Omental fat pad (tissue), 4 donors: ENCODE data around the gene LRFN5. TPM values are rescaled to one million over a fixed set of nuclear protein-coding genes. Genes with fewer than 3 reads are reported as not detected.
"Not testable (repeated sequence)": the region's sequence is repeated elsewhere in the genome, so short reads cannot be mapped to it uniquely, and the experiment has no call there.

Source experiments
- ATAC-seq: fragments of 150-250 bp; one replicate; pipeline ENCODE4 v1.9.1; 2016; ENCODE audit warnings: mild to moderate bottlenecking, moderate library complexity; ENCODE audit not compliant: low FRiP score
- DNase-seq: peaks from one replicate; pipeline ENCODE4 v3.0.0-alpha.2; 2019; ENCODE audit warnings: low spot score
- CTCF ChIP-seq, 3 donors: fragments of 450-650 bp; IDR thresholded peaks; one replicate each; pipeline ENCODE4 v1.5.1; 2016 to 2017; ENCODE audit warnings: antibody characterized with exemption in 3 of 3, mild to moderate bottlenecking in 3 of 3, moderate library complexity in 2 of 3
- total RNA-seq, 4 donors: library from RNA; depleted of rRNA; stranded (reverse); fragments of >200 nt; gene quantifications; one replicate each; pipeline ENCODE4 v1.1.0, GENCODE V29; 2016

LRFN5 gene
- total RNA-seq, 4 donors from 2014 or later = 2.4 to 7.3 (median 6.0) TPM

- no peak for ATAC-seq
- DNase-seq = no peak
- TF ChIP-seq CTCF (IDR thresholded peaks at IDR 0.05) = no peak
These were observed 292.7 kb downstream of the LRFN5 start for GRCh38 chr14:41899416-41899815.

- no peak for ATAC-seq
- TF ChIP-seq CTCF (IDR thresholded peaks at IDR 0.05) = no peak
- DNase-seq = no peak
These were observed 294.0 kb downstream of the LRFN5 start for GRCh38 chr14:41900644-41901043.

- DNase-seq (no peak), ATAC-seq (no peak)
- no peak for TF ChIP-seq CTCF (IDR thresholded peaks at IDR 0.05)
These were observed 294.4 kb downstream of the LRFN5 start for GRCh38 chr14:41901089-41901488.

GRCh38 chr14:41905394-41905964 lies 298.8 kb downstream of the LRFN5 start:
- TF ChIP-seq CTCF (IDR thresholded peaks at IDR 0.05) = no peak
- no peak for ATAC-seq

GRCh38 chr14:41911155-41911554 lies 304.5 kb downstream of the LRFN5 start:
- ATAC-seq, DNase-seq: not testable (repeated sequence)

More at GRCh38 chr14:41905394-41905964, 298.8 kb downstream of the LRFN5 start:
- no peak for DNase-seq

GRCh38 chr14:41913398-41913797 lies 306.7 kb downstream of the LRFN5 start:
- DNase-seq = no peak
- TF ChIP-seq CTCF (IDR thresholded peaks at IDR 0.05) = no peak
- ATAC-seq = no peak

- no peak for DNase-seq
- TF ChIP-seq CTCF (IDR thresholded peaks at IDR 0.05) = no peak
- ATAC-seq = no peak
These were observed 309.1 kb downstream of the LRFN5 start for GRCh38 chr14:41915732-41916131.
